GM04504 (cell line): ENCODE measurements around the gene PARD3B.

ENCODE experiments used
- DNase-seq: peaks from one replicate; pipeline ENCODE4 v3.0.0-alpha.2; 2012; ENCODE audit warnings: low read depth

Gene PARD3B

GRCh38 chr2:205133544-205133943, 588.3 kb downstream of the PARD3B start:
- DNase-seq: no peak

- no peak for DNase-seq
These were observed 593.5 kb downstream of the PARD3B start for GRCh38 chr2:205138735-205139134.

- DNase-seq: no peak
These were observed 594.7 kb downstream of the PARD3B start for GRCh38 chr2:205139822-205140463.

- DNase-seq: no peak
These were observed 596.1 kb downstream of the PARD3B start for GRCh38 chr2:205141381-205141780.

- DNase-seq: no peak
These were observed 600.6 kb downstream of the PARD3B start for GRCh38 chr2:205145888-205146287.

DNA sequence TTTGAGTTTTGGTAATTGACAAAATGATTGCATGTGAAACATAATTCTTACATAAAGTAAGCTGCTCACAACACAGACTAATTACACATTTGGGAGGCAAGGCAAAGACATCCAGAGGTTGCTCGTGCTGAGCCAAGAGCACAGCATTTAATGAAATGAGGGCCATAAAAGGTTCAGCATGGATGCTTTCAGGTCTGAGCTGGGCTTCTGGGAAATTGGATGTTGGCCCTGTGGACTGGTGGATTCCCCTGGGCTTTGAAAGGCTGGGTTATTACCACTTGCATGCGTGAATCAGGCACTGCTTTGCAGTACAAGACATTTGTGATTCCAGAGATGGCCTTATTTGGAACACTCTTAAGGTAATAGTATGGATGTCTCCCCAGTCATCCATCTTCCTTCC, 603.5 kb downstream of the PARD3B start:
- no peak for DNase-seq

DNA sequence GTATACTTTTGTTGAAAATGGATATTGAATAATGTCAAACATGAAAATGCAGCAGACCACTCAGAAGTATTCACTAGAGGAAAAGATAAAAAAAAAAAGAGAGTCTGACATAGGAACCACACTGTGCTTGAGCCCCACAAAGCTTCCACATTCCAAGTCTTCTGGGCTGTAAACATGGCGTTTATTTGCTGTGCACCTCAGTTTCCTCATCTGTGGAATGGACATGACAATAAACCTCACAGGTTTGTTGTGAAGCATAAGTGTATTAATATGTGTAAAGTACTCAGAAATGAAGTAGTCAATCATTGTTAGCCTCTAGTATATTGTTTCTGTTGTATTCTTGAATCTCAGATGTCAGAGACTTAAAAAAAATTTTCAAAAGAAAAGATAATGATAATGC, 611.2 kb downstream of the PARD3B start:
- no peak for DNase-seq

GRCh38 chr2:205158404-205158803, 613.1 kb downstream of the PARD3B start:
- no peak for DNase-seq

- DNase-seq: no peak
These were observed 616.0 kb downstream of the PARD3B start for GRCh38 chr2:205161156-205161839.

GRCh38 chr2:205166745-205167144, 621.5 kb downstream of the PARD3B start:
- no peak for DNase-seq

DNA sequence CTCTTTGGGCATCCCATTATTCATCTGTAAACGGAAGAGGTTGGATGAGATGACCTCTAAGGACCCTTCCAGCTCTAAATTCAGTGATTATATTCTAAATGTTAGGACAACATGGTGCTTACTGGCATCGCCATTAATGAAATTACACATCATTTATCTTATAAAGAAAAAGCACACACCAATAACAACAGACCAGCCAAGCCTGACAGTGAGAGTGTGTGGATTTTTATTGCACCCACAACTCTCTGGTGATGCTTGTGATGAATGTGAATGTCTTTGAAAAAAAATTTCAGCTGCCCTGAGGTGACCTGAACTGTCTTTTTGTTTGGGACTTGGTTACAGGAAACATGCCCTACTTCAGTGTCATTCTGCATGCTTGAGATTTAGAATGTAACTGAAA, 623.7 kb downstream of the PARD3B start:
- no peak for DNase-seq

- no peak for DNase-seq
These were observed 624.2 kb downstream of the PARD3B start for GRCh38 chr2:205169464-205169863.

DNA sequence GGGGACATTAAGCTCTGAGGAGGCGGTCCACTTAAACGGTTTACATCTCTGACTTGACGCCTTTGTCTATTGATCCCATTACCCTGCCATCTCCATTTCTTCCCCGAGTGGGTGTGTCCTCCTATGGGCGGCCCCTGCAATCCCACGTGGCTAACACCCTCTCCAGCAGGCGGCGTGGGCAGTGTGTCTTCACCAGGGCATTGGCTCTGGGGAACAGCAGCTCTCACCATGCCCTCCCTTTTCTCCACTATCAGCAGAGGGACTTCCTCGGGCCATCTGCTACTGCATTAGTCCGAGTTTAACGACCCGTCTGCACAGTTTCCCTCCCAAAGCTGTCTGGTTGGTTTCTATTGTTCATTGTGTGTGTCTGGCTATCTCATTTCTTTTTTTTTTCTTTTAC, 625.1 kb downstream of the PARD3B start:
- no peak for DNase-seq

- DNase-seq: no peak
These were observed 626.1 kb downstream of the PARD3B start for GRCh38 chr2:205171261-205171940.

DNA sequence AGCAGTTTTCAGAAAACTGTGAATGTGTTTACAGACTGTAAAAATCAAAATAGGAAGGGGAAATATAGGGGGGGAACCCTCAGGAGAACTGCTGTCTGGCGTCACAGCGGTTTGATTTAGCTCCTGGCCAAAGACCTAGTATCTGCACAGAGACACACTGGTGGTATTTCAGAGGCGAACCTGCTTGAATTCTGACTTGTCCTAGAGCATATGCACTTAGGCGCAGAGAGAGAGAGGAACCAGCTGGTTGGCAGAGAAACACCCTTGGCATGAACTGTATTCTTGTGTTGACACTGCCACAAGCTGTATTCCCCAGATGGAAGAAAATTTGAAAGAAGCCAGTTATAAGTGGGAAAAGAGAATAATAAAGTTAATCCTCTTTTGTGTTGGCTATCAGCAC, 630.6 kb downstream of the PARD3B start:
- DNase-seq: no peak

- no peak for DNase-seq
These were observed 631.3 kb downstream of the PARD3B start for GRCh38 chr2:205176546-205176945.

- no peak for DNase-seq
These were observed 632.3 kb downstream of the PARD3B start for GRCh38 chr2:205177546-205177945.

DNA sequence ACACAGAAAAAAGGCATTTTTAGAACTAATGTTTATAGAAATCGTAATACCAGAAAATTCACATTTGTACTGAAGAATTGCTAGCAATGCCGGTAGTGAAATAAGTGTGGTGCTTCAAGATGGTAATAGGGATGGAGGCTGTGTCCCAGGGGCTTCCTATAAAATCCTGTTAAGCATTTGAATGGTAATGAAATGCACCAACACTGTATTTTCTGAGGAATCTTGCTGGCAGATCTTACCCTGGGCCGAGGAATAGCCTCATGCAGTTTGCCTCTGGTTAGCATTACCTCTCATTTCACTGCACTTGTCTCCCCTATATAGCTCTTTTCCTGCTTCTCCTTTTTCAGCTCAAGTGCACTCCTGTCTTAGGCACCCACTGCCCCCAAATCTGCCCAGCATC, 635.5 kb downstream of the PARD3B start:
- no peak for DNase-seq

- no peak for DNase-seq
These were observed 642.5 kb downstream of the PARD3B start for GRCh38 chr2:205187731-205188130.

DNA sequence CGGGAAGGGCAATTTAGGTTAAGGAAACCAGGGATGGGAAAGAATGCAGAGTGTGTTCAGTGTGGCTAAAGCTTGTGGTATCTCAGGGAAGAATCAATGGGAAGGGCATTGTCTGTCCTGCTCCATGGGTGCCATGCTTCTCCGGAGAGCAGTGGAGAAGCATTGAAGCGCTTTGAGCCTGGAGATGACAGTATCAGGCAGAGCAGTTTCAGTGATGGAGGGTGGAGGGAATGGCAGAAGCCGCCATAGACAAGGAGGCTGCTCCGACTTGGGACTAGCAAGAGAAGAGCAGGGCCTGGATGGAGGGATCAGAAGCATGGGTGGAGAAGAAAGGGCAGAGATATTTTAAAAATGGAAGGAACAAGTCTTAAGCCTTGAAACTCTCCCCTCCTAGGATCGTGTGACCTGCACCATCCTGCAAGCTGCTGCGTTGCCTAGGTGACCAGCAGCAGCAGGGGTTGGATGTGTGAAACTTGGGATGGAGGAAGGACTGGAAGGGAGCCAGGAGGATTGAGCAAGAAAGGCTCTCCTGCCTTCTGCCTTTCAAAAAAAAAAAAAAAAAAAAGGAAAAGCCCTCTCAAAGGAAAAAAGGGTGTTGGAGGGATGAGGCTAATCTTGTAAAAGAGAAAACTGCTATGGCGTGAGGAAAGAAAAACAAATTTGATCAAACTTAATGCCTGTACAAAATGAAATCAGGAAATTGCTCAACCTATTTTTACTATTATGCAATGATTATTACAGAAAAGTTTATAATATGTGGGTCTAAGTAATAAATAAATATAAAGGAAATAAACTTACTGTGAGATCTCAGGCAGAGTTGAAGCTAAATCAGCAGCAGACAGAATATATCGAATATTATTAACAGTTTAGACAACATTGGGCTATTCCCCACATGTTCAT, 643.2 kb downstream of the PARD3B start:
- peak; percentile 47 for DNase-seq

DNA sequence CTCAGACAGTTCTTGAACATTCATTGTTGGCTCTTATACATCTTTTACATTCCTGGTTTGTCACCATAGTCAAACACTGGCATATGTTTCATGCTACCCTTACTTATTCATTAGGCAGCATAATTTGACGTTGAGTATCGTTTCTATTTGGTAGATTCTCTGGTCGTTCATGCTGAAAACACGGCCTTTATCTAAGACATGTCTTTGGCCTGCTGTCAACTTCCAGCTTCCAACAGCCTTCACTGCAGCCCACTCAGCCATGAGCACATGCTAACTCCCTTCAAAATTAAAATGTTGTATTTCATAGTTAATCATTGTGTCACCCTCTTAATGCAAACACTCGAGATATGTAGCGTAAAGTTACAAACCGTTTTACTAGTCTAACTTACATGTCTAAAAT, 644.0 kb downstream of the PARD3B start:
- no peak for DNase-seq

DNA sequence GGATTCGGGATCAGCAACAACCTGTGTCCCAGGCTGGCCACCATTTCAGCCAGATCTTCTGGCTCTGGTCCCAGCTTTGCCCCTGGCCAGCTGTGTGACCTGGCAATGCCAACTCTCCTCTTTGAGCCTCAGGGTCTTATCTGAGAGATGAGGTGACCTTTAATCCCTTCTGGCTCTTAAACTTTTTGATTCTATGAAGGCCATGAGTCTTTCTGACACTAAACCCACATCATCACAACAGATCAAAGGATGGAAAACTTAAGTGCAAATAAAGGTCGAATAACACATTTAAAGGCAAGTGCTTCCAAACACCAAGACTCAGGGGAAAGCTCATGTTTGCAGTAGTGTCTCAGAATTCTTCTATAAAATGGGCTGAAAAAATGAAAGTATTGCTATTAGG, 645.3 kb downstream of the PARD3B start:
- no peak for DNase-seq
